ENCODE results near the gene CCDC6.

Gene CCDC6

DNA sequence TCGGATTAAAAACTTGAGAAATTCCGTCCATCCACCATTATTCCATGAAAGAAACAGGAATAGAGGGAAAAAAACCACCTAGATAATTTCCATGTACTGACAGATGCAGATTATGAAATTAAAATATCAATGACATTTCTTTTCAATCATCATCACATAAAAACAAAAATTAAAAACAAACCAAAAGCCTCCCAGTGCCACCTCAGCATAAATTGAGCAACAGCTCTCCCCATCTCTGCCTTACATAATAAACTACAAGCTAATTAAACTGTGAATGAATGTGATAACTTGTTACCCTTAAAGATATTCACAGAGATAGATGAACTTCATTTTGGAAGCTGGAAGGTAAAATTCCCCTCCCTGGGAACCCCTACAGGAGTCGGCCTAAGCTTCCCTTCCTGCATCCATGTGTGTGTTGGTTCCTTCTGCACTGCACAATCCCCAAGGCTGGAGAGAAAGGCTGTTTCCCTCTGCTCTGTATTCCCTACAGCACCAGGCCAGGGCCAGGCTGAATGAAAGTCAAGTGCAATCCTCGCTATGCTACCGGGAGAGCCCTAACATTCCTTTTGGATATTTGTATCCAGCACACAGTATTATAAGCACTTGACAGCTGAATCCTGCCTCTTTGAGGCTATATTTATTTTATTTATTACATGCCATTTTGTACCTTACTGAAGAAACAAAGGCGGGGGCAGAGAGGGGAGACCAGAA lies 8.1 kb downstream of the CCDC6 start:
- no peaks in the 10 kb centered on the region; the same call in 1 of the 2 replicates for H3K36me3 ChIP-seq (ENCODE audit: control insufficient read depth, insufficient read depth, low read length)

DNA sequence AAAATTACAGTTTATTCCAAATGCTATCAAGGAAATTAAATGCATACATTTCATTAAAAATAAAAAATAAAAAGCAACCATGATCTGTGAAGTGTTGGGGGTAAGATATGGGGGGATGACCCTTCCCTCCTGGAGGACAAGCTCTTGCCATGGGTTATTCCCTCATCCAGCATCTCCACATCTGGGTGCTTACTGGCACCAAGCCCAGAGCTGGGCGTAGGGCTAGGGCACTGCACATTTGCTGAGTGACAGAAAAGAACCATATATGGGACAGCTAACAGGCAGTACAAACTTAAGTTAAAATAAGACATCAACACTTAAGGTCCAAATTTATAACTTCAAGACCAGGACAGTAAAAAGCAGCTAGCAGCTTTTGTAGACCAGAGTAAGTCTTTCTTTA lies 10.2 kb downstream of the CCDC6 start:
- Histone ChIP-seq H3K27me3 (replicated peaks; ENCODE audit: control insufficient read depth, insufficient read depth, low read length) (no peaks in the 10 kb centered on the region), H3K4me3 (replicated peaks; ENCODE audit: low read depth, low read length) (no peak overlapping the region), H3K36me3 (ENCODE audit: control insufficient read depth, insufficient read depth, low read length) (no peaks in the 10 kb centered on the region)
- TF ChIP-seq, protein P1, sequence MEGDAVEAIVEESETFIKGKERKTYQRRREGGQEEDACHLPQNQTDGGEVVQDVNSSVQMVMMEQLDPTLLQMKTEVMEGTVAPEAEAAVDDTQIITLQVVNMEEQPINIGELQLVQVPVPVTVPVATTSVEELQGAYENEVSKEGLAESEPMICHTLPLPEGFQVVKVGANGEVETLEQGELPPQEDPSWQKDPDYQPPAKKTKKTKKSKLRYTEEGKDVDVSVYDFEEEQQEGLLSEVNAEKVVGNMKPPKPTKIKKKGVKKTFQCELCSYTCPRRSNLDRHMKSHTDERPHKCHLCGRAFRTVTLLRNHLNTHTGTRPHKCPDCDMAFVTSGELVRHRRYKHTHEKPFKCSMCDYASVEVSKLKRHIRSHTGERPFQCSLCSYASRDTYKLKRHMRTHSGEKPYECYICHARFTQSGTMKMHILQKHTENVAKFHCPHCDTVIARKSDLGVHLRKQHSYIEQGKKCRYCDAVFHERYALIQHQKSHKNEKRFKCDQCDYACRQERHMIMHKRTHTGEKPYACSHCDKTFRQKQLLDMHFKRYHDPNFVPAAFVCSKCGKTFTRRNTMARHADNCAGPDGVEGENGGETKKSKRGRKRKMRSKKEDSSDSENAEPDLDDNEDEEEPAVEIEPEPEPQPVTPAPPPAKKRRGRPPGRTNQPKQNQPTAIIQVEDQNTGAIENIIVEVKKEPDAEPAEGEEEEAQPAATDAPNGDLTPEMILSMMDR (IDR thresholded peaks at IDR 0.05; ENCODE audit: insufficient read depth, low read length, poor library complexity, severe bottlenecking), result no peak
- DNase-seq (ENCODE audit: extremely low read depth, insufficient read length), result no peak

More for the DNA sequence above, 8.1 kb downstream of the CCDC6 start:
- TF ChIP-seq, protein P1 (IDR thresholded peaks at IDR 0.05; ENCODE audit: insufficient read depth, low read length, poor library complexity, severe bottlenecking), result no peak
- H3K4me3 ChIP-seq (replicated peaks; ENCODE audit: low read depth, low read length), result no peak overlapping the region
- no peaks in the 10 kb centered on the region for H3K27me3 ChIP-seq (replicated peaks; ENCODE audit: control insufficient read depth, insufficient read depth, low read length)
- DNase-seq (ENCODE audit: extremely low read depth, insufficient read length), result no peak

DNA sequence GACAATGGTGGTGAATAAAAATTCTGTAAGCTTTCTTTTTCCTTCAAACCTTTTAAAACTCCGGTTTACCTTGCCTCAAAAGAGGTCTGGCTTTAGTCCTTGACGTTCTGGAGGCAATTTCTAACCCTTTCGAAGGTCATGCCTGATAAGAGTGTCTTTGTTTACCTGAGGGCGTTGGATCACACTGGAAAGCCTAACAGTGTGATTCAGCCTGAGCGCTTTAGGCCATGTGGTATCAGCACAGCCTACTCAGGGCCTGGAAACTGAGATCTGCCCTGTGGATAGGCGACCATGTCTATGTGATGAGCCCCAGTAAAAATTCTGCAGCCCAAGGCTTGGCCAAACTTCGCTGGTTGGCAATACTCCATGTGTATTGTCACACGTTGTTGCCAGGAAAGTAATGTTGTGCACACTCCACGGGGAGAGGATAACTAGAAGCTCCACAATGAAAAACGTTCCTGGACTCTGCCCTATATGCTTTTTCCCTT lies 10.7 kb downstream of the CCDC6 start:
- no peak for DNase-seq (ENCODE audit: extremely low read depth, insufficient read length)
- TF ChIP-seq, protein P1 (IDR thresholded peaks at IDR 0.05; ENCODE audit: insufficient read depth, low read length, poor library complexity, severe bottlenecking), result no peak
- Histone ChIP-seq H3K36me3 (ENCODE audit: control insufficient read depth, insufficient read depth, low read length) (no peaks in the 10 kb centered on the region), H3K4me3 (replicated peaks; ENCODE audit: low read depth, low read length) (no peak overlapping the region), H3K27me3 (replicated peaks; ENCODE audit: control insufficient read depth, insufficient read depth, low read length) (no peaks in the 10 kb centered on the region)

DNA sequence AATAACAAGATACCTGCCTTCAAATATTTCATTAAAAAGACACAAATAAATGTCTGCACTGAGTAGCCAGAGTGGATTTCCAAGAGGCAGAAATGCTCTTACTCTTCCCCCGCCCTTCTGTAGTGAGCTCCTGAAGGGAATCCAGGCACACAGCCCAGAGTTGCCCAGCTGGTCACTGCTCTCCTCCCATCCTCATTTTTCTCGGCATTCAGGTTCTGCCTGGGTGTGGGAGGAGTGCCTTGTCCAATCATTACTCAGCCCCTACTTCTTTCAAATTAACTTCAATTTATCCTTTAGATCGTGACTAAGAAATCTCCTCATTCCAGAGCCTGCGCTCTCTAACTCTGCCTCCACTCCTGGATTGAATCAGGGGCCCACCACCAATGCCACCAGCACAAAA lies 12.2 kb downstream of the CCDC6 start:
- DNase-seq (ENCODE audit: extremely low read depth, insufficient read length), result no peak
- Histone ChIP-seq H3K27me3 (replicated peaks; ENCODE audit: control insufficient read depth, insufficient read depth, low read length) (no peaks in the 10 kb centered on the region), H3K36me3 (ENCODE audit: control insufficient read depth, insufficient read depth, low read length) (peaks cover 3% of the 10 kb centered on the region), H3K4me3 (replicated peaks; ENCODE audit: low read depth, low read length) (no peak overlapping the region)
- TF ChIP-seq, protein P1 (IDR thresholded peaks at IDR 0.05; ENCODE audit: insufficient read depth, low read length, poor library complexity, severe bottlenecking), result no peak

DNA sequence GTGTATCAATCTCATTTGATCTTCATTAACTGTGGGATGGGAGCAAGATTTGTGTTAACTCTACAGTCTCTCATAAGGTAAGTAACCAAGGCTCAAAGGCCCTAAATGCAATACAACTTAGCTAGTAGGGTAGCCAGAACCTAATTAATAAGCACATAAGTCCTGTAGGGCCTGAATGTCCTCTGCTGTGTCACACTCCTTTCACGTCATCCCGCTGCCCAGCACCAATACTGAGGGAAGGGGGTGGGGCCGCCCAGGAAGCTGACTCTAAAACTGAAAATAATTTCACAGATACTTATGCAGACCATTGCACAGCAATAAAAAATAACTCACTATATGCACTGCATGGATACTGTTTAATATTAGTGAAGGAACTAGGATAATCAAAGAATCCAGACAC lies 13.7 kb downstream of the CCDC6 start:
- Histone ChIP-seq H3K4me3 (replicated peaks; ENCODE audit: low read depth, low read length) (no peak overlapping the region), H3K27me3 (replicated peaks; ENCODE audit: control insufficient read depth, insufficient read depth, low read length) (no peaks in the 10 kb centered on the region), H3K36me3 (ENCODE audit: control insufficient read depth, insufficient read depth, low read length) (peaks cover 3% of the 10 kb centered on the region)
- TF ChIP-seq, protein P1 (IDR thresholded peaks at IDR 0.05; ENCODE audit: insufficient read depth, low read length, poor library complexity, severe bottlenecking), result no peak
- no peak for DNase-seq (ENCODE audit: extremely low read depth, insufficient read length)
